ENCODE measurements around the gene CA4.
"Not testable (repeated sequence)": the region's sequence is repeated elsewhere in the genome, so short reads cannot be mapped to it uniquely, and the experiment has no call there.

DNA sequence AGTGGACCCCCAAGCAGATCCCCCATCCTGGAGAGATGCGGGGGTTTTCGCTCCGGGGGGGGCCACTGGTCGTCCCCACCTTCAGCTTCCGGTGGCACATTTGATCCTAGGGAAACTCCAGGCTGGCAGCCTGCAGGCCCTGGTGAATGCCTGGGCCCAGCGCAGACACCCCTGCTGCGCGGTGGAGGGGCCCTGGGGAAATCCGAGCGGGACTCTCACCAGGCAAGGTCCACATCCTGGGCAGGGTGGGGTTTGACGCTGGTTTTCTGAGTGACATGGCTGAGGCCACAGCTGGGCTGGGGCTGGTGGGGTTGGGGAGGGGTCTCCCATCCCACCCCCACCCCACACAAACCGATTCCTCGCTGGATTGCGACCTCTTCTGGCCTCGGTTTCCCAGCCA, 30.6 kb upstream of the CA4 start:
- TF ChIP-seq, protein P1, sequence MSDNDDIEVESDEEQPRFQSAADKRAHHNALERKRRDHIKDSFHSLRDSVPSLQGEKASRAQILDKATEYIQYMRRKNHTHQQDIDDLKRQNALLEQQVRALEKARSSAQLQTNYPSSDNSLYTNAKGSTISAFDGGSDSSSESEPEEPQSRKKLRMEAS (IDR thresholded peaks at IDR 0.05) = not testable (repeated sequence)
- not testable (repeated sequence) for TF ChIP-seq ATF3, YY1 (IDR thresholded peaks at IDR 0.05)
- TF ChIP-seq, protein P2, sequence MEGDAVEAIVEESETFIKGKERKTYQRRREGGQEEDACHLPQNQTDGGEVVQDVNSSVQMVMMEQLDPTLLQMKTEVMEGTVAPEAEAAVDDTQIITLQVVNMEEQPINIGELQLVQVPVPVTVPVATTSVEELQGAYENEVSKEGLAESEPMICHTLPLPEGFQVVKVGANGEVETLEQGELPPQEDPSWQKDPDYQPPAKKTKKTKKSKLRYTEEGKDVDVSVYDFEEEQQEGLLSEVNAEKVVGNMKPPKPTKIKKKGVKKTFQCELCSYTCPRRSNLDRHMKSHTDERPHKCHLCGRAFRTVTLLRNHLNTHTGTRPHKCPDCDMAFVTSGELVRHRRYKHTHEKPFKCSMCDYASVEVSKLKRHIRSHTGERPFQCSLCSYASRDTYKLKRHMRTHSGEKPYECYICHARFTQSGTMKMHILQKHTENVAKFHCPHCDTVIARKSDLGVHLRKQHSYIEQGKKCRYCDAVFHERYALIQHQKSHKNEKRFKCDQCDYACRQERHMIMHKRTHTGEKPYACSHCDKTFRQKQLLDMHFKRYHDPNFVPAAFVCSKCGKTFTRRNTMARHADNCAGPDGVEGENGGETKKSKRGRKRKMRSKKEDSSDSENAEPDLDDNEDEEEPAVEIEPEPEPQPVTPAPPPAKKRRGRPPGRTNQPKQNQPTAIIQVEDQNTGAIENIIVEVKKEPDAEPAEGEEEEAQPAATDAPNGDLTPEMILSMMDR (IDR thresholded peaks at IDR 0.05; ENCODE audit: low read depth, low read length, missing input control) = not testable (repeated sequence)

All from liver (tissue), 3 donors.